ENCODE results near the gene PALLD. TPM values are rescaled to one million over a fixed set of nuclear protein-coding genes. Genes with fewer than 3 reads are reported as not detected.

PALLD gene
- total RNA-seq, 2 donors from 2014 or later: 92.7 to 138 TPM

GRCh38 chr4:168631241-168632162 is 134.7 kb downstream of the PALLD start:
- intact Hi-C loops (cut with DNase I, micrococcal nuclease): no loop called here
- peak; percentile 47 to 72 for DNase-seq
- peak; percentile 99 for ATAC-seq

GRCh38 chr4:168632301-168632725 is 135.5 kb downstream of the PALLD start:
- ATAC-seq: no peak

DNA sequence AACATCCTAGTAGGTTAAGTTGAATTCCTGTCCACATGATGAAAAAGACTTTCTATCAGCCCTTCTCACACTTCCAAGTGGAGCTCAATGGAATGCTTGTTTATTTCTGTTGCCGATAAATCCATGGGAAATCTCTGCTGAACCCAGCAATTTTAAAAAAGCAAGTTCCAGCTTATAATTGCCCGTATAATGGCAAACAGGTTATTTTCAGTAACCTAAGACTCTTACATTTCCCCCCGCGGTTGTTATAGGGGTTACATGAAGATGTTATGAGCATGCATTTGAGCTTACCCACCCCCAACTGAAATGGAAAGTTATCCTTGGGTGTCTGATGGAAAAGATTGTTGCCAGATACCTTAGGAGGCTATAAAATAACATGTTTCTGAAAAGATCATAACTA is 136.2 kb downstream of the PALLD start:
- DNase-seq (no peak), ATAC-seq (no peak)
- intact Hi-C loops (cut with DNase I, micrococcal nuclease): no loop called here

More at GRCh38 chr4:168632301-168632725, 135.5 kb downstream of the PALLD start:
- intact Hi-C loops (cut with DNase I, micrococcal nuclease): no loop called here
- DNase-seq: no peak

DNA sequence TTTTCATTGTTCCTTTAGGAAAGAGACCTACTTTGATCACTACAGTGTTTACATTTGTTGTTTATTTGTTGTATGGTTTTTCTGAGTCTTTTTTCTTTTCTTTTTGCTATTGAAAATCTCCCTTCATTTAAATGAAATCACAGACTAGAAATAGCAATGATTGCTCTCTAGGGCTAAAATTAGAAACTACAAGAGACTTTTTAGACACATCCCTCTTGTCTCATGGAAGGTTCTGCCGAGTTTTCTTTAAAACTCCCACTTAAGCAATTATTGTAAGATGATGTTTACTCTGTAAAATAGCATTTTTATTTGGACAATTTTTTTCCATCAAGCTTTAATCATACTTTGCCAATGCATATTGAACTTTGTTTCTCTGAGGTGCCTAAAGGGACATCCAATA is 136.6 kb downstream of the PALLD start:
- DNase-seq (no peak), ATAC-seq (no peak)
- intact Hi-C loops (cut with DNase I, micrococcal nuclease): no loop called here

DNA sequence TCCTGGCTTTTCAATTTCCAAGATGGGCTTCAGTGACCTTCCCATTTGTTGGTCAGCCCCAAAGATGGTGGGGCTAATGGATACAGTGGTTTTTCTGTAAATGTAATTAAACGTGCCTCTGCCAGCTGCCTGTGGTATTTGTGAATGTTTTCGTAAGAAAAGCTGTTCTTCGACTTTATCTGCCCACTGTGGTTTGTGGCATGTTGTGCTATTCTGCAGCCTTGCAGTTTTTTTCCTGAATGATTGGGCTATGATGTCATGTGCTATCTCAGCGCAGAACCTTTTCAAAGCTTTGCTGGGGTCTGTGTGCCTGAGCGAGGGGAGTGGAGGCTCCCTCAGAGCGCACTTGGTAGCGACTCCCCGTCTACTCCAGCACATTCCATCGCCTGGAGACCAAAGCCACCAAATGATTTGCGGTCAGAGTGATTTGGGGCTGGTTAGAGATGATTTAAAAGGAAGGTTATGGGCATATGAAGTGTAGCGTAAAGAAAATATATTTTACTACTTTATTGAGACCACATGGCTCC is 137.5 kb downstream of the PALLD start:
- no peak for ATAC-seq
- intact Hi-C loops (cut with DNase I, micrococcal nuclease): no loop called here
- DNase-seq: no peak

DNA sequence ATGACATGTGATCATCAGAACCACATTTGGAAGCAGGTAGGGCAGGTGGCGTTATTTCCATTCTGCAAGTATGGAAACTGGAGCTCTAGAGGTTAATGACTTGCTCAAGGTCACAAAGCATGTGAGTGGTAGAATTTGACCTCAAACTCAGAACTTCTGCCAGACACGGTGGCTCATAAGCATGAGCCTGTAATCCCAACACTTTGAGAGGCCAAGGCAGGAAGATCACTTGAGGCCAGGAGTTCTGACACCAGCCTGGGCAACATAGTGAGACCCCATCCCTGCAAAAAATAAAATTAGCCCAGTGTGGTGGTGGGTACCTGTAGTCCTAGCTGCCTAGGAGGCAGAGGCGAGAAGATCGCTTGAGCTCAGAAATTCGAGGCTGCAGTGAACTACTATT is 139.2 kb downstream of the PALLD start:
- DNase-seq: no peak
- intact Hi-C loops (cut with DNase I, micrococcal nuclease): no loop called here
- ATAC-seq: no peak

DNA sequence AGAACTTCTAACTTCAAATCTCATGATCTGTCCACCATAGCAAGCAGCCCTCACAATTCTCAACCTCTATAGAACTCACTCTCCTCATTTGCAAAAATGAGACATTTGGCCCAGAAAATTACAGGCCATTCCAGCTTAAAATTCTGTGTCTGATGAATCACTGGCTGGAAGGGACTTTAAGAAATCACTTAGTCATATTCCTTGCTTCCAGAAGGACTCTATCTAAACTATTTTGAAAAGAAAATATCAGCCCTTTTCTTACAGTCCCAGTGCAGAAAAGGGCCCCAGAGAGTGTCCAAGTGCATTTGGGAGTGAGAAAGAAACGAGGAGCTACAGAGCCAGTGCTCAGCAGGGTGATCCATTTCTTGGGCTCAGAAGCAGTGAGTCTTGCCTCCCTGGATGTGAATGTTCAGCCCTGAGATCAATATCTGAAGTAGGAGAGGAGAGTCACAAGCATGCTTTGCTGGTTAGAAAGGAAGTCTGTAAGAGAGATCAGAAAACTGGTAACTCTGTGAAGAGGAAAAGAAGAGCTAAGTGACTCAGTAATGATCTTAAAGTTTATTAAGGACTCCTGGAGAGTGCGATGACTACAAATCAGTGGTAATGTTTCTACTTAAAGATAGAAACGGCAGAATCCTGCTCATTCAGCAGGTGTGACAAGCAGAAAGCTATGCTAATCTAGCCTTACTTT is 139.8 kb downstream of the PALLD start:
- DNase-seq (no peak), ATAC-seq (no peak)
- intact Hi-C loops (cut with DNase I, micrococcal nuclease): no loop called here

DNA sequence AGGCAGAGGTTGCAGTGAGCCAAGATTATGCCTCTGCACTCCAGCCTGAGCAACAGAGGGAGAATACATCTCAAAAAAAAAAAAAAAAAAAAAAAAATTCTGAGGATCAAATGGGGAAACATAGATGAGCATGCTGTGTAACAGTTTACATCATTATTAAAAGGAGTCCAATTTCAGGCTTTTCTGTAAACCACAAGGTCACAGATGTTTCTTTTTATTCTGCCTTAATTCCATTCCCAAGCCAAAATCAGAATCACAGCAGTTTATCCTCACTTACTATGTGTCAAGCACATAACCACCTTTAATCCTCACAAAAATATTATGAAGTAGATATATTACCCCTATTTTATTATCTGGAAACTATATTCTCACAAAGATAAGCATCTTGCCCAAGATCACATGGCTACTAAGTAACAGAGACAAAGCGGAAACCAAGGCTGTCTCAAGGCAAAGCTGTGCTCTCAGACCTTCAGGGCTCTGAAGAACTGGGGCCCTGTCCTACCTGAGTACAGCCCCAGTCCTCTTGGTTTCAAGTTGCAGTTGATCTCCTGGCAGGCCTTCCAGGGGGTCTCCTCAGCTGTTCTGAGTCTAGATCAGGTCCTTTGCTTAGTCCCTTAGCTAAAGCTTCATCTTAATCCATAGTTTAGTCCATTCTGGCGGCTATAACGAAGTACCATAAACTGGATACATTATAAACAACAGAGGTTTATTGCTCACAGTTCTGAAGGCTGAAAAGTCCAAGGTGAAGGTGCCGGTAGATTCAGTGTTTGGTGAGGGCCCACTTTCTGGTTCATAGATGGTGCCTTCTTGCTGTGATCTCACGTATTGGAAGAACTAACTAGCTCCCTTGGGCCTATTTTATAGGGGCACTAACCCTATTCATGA is 141.3 kb downstream of the PALLD start:
- no peak for ATAC-seq
- intact Hi-C loops (cut with DNase I, micrococcal nuclease): no loop called here

GRCh38 chr4:168639914-168640313 is 143.1 kb downstream of the PALLD start:
- intact Hi-C loops (cut with DNase I, micrococcal nuclease): no loop called here
- ATAC-seq (no peak), DNase-seq (no peak)

More for the DNA sequence above, 141.3 kb downstream of the PALLD start:
- DNase-seq: no peak

GRCh38 chr4:168641811-168642140 is 144.9 kb downstream of the PALLD start:
- intact Hi-C loops (cut with DNase I, micrococcal nuclease): no loop called here
- DNase-seq (no peak), ATAC-seq (peak; percentile 25)

- ATAC-seq (no peak), DNase-seq (no peak)
- intact Hi-C loops (cut with DNase I, micrococcal nuclease): no loop called here
These were observed 145.7 kb downstream of the PALLD start for GRCh38 chr4:168642591-168642990.

DNA sequence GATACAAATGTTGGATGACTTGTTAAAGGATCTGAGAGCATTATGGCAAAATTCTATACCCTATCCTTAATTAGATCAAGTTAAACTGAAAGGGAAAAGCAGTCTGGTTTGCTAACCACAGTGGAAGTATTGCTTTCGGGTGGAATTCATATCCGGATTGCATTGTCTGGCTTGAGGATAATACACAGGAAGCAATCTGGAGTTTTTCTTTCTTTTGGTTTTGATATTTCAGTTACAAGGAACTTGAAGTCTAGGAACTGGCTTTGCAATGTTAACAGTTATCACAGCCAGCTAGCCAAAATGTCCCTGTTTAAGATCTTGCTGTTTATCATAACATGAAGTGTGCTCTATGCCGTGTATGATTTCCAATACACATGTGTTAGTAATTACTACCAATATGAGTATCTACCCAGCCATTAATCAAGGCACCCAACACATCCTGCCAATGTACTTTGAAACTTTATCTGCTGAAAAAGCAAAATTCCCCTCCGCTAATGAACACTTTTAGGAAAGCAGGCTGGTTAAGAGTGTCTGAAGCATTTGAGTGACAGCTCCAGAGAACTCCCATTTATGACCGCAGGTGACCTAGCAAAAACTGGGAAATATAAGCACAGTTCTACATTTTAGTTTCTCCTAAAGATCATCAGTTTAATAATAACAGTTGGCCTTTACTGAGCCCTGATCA is 146.4 kb downstream of the PALLD start:
- DNase-seq (no peak), ATAC-seq (no peak)
- intact Hi-C loops (cut with DNase I, micrococcal nuclease): no loop called here

DNA sequence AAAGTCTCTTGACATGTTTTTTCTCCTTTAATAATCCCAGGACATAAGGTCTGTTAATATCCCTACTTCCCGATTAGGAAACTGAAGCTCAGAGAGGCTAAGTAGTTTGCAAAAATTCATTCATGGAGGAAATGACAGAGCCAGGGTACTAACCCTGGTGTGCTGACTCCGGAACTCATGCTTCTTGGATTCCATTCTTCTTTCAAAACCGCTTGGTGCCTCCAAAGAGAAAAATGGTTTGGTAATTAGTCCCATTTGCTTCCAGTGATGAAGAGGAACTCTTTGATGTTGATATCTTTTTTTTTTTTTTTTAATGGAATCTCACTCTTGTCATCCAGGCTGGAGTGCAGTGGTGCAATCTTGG is 146.9 kb downstream of the PALLD start:
- DNase-seq (no peak), ATAC-seq (no peak)
- intact Hi-C loops (cut with DNase I, micrococcal nuclease): no loop called here

GRCh38 chr4:168646001-168646768 is 149.3 kb downstream of the PALLD start:
- ATAC-seq (no peak), DNase-seq (no peak)
- intact Hi-C loops (cut with DNase I, micrococcal nuclease): no loop called here

DNA sequence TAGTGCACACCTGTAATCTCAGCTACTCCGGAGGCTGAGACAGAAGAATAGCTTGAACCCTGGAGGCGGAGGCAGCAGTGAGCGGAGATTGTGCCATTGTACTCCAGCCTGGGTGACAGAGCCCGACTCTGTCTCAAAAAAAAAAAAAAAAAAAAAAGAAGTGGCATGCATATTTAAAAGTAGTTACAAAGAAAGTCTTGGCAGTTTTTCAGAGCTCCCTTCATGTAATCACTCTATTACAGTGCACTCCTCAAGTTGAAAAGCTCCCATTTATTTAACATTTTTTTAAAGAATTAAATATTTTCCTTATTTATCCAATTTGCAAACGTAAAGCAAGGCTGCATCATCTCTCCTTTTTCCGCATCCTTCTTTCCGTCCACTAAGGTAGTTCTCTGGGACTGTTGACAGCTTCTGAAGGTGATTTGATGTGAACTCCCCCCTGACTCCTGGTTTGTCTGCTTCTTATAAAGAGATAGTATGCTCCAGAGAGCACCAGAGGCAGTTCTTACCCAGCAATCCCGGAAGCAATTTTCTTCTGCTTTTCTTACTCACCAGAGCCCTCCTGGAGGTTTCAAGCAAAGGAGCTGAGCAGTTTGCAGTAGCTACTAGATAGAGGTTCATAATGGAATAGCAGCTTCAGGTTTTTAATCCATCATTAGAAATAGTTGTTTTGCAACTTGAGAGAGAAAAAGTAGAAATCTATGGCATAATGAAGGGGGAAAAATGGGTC is 151.0 kb downstream of the PALLD start:
- ATAC-seq (no peak), DNase-seq (no peak)
- intact Hi-C loops (cut with DNase I, micrococcal nuclease): no loop called here

- intact Hi-C loops (cut with DNase I, micrococcal nuclease): no loop called here
- ATAC-seq (no peak), DNase-seq (no peak)
These were observed 151.6 kb downstream of the PALLD start for GRCh38 chr4:168648494-168648893.

DNA sequence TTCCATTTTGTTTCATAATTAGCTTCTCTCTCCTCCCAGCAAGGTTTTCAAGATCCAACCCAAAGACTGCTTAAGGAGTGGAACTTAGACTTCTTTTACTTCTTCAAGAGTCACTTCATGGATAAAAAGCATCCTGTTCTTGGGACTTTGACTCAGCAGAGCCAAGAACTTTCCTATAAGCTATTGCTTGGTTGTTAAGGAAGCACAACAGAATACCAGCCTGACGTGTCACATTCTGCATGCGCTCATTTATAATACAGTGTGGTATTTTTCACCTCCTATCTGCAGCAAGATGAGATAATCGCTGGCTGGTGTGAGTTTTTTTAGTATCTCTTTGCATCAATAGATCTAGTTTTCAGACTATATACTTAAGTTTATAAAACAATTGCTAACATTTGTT is 152.1 kb downstream of the PALLD start:
- ATAC-seq: no peak
- DNase-seq: no peak
- intact Hi-C loops (cut with DNase I, micrococcal nuclease): no loop called here
